Measurements from ENCODE around the gene GRB10. TPM values are rescaled to one million over a fixed set of nuclear protein-coding genes. Genes with fewer than 3 reads are reported as not detected.

The GRB10 gene
- total and polyA plus RNA-seq, 2 of the 8 experiments (the other 6 are each of a cell fraction or from before 2014, with no cell fraction given): 35.7 to 97.0 TPM

DNA sequence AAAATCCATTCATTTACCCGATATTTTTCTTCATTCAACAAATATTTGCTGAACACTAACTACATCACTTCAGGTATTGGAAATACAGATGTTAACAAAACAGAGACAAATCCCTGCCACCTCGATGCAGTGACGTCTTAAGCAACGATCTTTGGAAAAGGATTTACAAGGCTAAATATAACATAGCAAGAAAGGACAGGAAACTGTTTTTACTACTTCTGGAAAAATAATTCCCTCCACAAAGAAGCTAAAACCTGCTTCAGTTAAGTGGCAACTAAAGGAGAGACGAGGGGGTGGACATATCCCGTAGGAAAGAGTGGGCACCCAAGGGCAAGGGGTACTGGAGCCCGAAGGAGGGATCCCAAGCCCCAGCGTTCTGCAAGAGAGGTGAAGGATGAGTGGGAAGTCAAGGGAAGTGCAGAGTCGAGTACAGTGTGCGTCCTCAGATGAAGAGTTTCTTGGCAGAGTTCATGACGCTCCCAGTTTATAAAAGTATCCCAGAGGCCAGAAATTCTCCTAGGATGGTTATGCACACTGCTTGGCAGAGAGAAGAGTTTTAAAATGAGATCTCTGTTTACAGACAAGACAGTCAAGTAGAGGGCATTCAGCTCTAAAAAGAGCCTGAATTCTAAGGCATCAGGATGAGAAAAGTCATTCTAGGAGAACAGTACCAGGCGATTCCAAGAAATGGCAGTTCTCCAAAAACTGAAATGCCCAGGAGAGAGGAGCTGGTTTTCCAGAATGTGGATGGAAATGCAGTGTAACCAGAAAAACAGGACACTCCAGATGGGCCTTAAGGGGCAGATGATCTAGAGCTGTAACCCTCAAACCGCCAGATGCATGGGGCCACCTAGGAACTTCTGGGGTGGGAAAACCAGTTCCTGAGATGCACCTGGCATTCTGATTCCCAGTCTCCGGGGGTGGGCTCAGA is 97.3 kb downstream of the GRB10 start:
- FAIRE-seq (no peak), DNase-seq (ENCODE audit: low read depth in 1 of 2, low spot score in 2 of 2) (no peak)
- CTCF ChIA-PET (ENCODE audit: partially characterized antibody): interaction anchor here (1.0 to 1.4 kb wide), 3 partner anchors 12 to 475 kb away, joined by 3 to 4 read pairs (median 3); no protein-coding TSS in a partner anchor
- Histone ChIP-seq H3K79me2 (ENCODE audit: control insufficient read depth in 1 of 2, insufficient read depth in 2 of 2, low read length in 2 of 2) (peaks cover 0 to 38% of the 10 kb centered on the region in 2 experiments; a peak in 2 of 4 replicates), H4K91ac (replicated peaks; ENCODE audit: insufficient read length, low read length) (no peak overlapping the region), H2AK5ac (ENCODE audit: low read depth, low read length) (no peak overlapping the region), H3K36me3 (ENCODE audit: control insufficient read depth in 2 of 4, insufficient read depth in 4 of 4, low read length in 3 of 4) (peaks cover 0 to 13% (median 6%) of the 10 kb centered on the region in 4 experiments; a peak in 5 of 8 replicates), H2BK5ac (ENCODE audit: low read depth, low read length) (no peak overlapping the region), H3K4me1 (replicated peaks in 1 of 4; ENCODE audit: control insufficient read depth in 3 of 4, insufficient read depth in 4 of 4, low read length in 3 of 4) (peaks cover under 1 to 2% (median 1%) of the 10 kb centered on the region in 4 experiments; a peak in 3 of 7 replicates), H3K23ac (ENCODE audit: insufficient read length) (no peak overlapping the region), H2BK120ac (replicated peaks; ENCODE audit: low read depth, low read length) (no peak overlapping the region), H3K14ac (ENCODE audit: insufficient read length) (no peak overlapping the region), H3K56ac (replicated peaks; ENCODE audit: insufficient read length, low read depth, low read length) (no peak overlapping the region), H2BK15ac (ENCODE audit: low read length) (no peak overlapping the region), H3K79me1 (ENCODE audit: low read depth, low read length) (peaks cover 5% of the 10 kb centered on the region), H2AFZ (ENCODE audit: low read length) (no peak overlapping the region), H3K18ac (ENCODE audit: extremely low read depth, low read length) (no peak overlapping the region), H2BK20ac (ENCODE audit: low read length) (no peak overlapping the region), H3K9ac (replicated peaks in 1 of 4; ENCODE audit: extremely low read depth in 1 of 4, low read depth in 3 of 4, low read length in 3 of 4) (no peak overlapping the region), H3K23me2 (ENCODE audit: low read depth, low read length) (no peaks in the 10 kb centered on the region), H4K20me1 (replicated peaks in 1 of 2; ENCODE audit: control insufficient read depth in 1 of 2, insufficient read depth in 2 of 2, low read length in 2 of 2) (peaks cover 0 to 5% of the 10 kb centered on the region in 2 experiments), H3K9me3 (ENCODE audit: insufficient read depth in 2 of 2, low read depth in 1 of 2, low read length in 1 of 2) (no peaks in the 10 kb centered on the region), H3K4me3 (ENCODE audit: extremely low read depth in 1 of 4, insufficient read depth in 2 of 4, low read depth in 3 of 4, low read length in 4 of 4) (no peak overlapping the region), H4K8ac (ENCODE audit: extremely low read depth, insufficient read depth, low read length) (no peak overlapping the region), H3K27me3 (replicated peaks in 1 of 4; ENCODE audit: control insufficient read depth in 3 of 4, extremely low read depth in 1 of 4, insufficient read depth in 3 of 4, low read length in 3 of 4) (no peaks in the 10 kb centered on the region), H2BK12ac (ENCODE audit: low read depth, low read length) (no peak overlapping the region), H3K4me2 (ENCODE audit: insufficient read depth in 1 of 2, low read depth in 2 of 2, low read length in 2 of 2) (no peak overlapping the region), H3K4ac (replicated peaks; ENCODE audit: insufficient read length, low read depth, low read length) (no peak overlapping the region), H4K5ac (ENCODE audit: insufficient read length, low read depth, low read length) (no peak overlapping the region), H3K27ac (ENCODE audit: low read depth, low read length) (no peak overlapping the region)
- 84 to 100% methylated on average over 1 to 14 of the region's 14 CpGs for WGBS, 2 experiments (ENCODE audit: extremely low coverage in 1 of 2, insufficient coverage in 1 of 2, insufficient read length in 1 of 2, insufficient replicate concordance in 2 of 2, low coverage in 1 of 2, low lambda C conversion rate in 2 of 2, missing lambda C conversion rate in 1 of 2)
- POLR2A ChIA-PET (ENCODE audit: partially characterized antibody): no interaction called here
- TF ChIP-seq SP4 (IDR thresholded peaks at IDR 0.05; ENCODE audit: low read length) (no peak), SP1 (IDR thresholded peaks at IDR 0.05; ENCODE audit: low read depth, low read length) (no peak), SIX5 (IDR thresholded peaks at IDR 0.05; ENCODE audit: low read depth, low read length) (no peak), EGR1 (IDR thresholded peaks at IDR 0.05; ENCODE audit: borderline replicate concordance, low read depth, low read length) (no peak), TCF12 (IDR thresholded peaks at IDR 0.05; ENCODE audit: low read depth, low read length) (no peak), KDM4A (IDR thresholded peaks at IDR 0.05; ENCODE audit: low read depth, low read length, severe bottlenecking) (no peak)
- TF ChIP-seq, protein P1, sequence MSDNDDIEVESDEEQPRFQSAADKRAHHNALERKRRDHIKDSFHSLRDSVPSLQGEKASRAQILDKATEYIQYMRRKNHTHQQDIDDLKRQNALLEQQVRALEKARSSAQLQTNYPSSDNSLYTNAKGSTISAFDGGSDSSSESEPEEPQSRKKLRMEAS (IDR thresholded peaks at IDR 0.05): no peak
- TF ChIP-seq, protein P2, sequence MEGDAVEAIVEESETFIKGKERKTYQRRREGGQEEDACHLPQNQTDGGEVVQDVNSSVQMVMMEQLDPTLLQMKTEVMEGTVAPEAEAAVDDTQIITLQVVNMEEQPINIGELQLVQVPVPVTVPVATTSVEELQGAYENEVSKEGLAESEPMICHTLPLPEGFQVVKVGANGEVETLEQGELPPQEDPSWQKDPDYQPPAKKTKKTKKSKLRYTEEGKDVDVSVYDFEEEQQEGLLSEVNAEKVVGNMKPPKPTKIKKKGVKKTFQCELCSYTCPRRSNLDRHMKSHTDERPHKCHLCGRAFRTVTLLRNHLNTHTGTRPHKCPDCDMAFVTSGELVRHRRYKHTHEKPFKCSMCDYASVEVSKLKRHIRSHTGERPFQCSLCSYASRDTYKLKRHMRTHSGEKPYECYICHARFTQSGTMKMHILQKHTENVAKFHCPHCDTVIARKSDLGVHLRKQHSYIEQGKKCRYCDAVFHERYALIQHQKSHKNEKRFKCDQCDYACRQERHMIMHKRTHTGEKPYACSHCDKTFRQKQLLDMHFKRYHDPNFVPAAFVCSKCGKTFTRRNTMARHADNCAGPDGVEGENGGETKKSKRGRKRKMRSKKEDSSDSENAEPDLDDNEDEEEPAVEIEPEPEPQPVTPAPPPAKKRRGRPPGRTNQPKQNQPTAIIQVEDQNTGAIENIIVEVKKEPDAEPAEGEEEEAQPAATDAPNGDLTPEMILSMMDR (IDR thresholded peaks at IDR 0.05; ENCODE audit: control extremely low read depth in 1 of 3, insufficient read depth in 1 of 3, low read depth in 1 of 3, low read length in 3 of 3): no peak

Data from H1 (cell line).